IMR-90 (cell line): ENCODE measurements around the gene PRR32.

ENCODE experiments used
- CTCF ChIP-seq: conservative IDR thresholded peaks from 2 replicates; pipeline ENCODE4 v1.5.1; 2012; ENCODE audit warnings: mild to moderate bottlenecking, low read depth, low read length, improper control_type of control experiment
- MXI1 ChIP-seq: IDR thresholded peaks from 2 replicates; pipeline ENCODE4 v1.6.1; 2012; ENCODE audit warnings: low read depth, mild to moderate bottlenecking, low read length, moderate library complexity, borderline replicate concordance
- NFE2L2 ChIP-seq: fragments of 150-350 bp; IDR thresholded peaks from 2 replicates; pipeline ENCODE4 v1.6.1; 2016; ENCODE audit warnings: low read depth, mild to moderate bottlenecking, low read length
- POLR2A ChIP-seq: IDR thresholded peaks from 2 replicates; pipeline ENCODE4 v1.6.1; 2012; ENCODE audit warnings: mild to moderate bottlenecking, low read depth, low read length
- RAD21 ChIP-seq: IDR thresholded peaks from 2 replicates; pipeline ENCODE4 v1.6.1; 2012; ENCODE audit warnings: low read length, improper control_type of control experiment
- RFX5 ChIP-seq: IDR thresholded peaks from 2 replicates; pipeline ENCODE4 v1.8.0; 2012; ENCODE audit warnings: low read depth, mild to moderate bottlenecking, low read length, moderate library complexity

- TF ChIP-seq POLR2A (no peak), CTCF (no peak), RFX5 (no peak), MXI1 (no peak), RAD21 (no peak), NFE2L2 (no peak)
Observed at GRCh38 chrX:126820700-126821420, 1.3 kb downstream of the PRR32 start.
